Fibroblast of skin of left quadriceps (primary cell): Measurements from ENCODE around the gene HIBADH.
"Not testable (repeated sequence)": the region's sequence is repeated elsewhere in the genome, so short reads cannot be mapped to it uniquely, and the experiment has no call there.

Experiments
- DNase-seq, 2 experiments: peaks; one replicate each; pipeline ENCODE4 v3.0.0-alpha.2; 2013; ENCODE audit warnings: low read depth in 2 of 2

The HIBADH gene

GRCh38 chr7:27549606-27550005 is 113.1 kb downstream of the HIBADH start:
- no peak for DNase-seq

- DNase-seq = no peak
These were observed 114.4 kb downstream of the HIBADH start for GRCh38 chr7:27548304-27548703.

- DNase-seq = peak; percentile 17 to 18
These were observed 115.3 kb downstream of the HIBADH start for GRCh38 chr7:27547401-27547800.

- no peak for DNase-seq
These were observed 116.1 kb downstream of the HIBADH start for GRCh38 chr7:27546610-27547009.

- no peak for DNase-seq
These were observed 126.9 kb downstream of the HIBADH start for GRCh38 chr7:27535795-27536194.

- DNase-seq = no peak
These were observed 129.0 kb downstream of the HIBADH start for GRCh38 chr7:27533652-27534081.

GRCh38 chr7:27532314-27532713 is 130.4 kb downstream of the HIBADH start:
- DNase-seq = peak; percentile 53 to 56

GRCh38 chr7:27527348-27527714 is 135.4 kb downstream of the HIBADH start:
- DNase-seq = no peak

- no peak for DNase-seq
These were observed 135.9 kb downstream of the HIBADH start for GRCh38 chr7:27526611-27527347.

- no peak for DNase-seq
These were observed 136.6 kb downstream of the HIBADH start for GRCh38 chr7:27526131-27526530.

- DNase-seq = no peak
These were observed 139.4 kb downstream of the HIBADH start for GRCh38 chr7:27523321-27523720.

GRCh38 chr7:27522566-27522965 is 140.1 kb downstream of the HIBADH start:
- DNase-seq = no peak

GRCh38 chr7:27520815-27521790 is 141.6 kb downstream of the HIBADH start:
- peak; percentile 76 to 78 for DNase-seq

GRCh38 chr7:27519793-27520469 is 142.8 kb downstream of the HIBADH start:
- DNase-seq = no peak

- no peak for DNase-seq
These were observed 143.9 kb downstream of the HIBADH start for GRCh38 chr7:27518561-27519350.

GRCh38 chr7:27516421-27516820 is 146.3 kb downstream of the HIBADH start:
- DNase-seq = no peak

- no peak for DNase-seq
These were observed 146.8 kb downstream of the HIBADH start for GRCh38 chr7:27515933-27516332.

GRCh38 chr7:27514861-27515260 is 147.8 kb downstream of the HIBADH start:
- no peak for DNase-seq

- no peak for DNase-seq
These were observed 148.8 kb downstream of the HIBADH start for GRCh38 chr7:27513885-27514284.

GRCh38 chr7:27511370-27511769 is 151.3 kb downstream of the HIBADH start:
- not testable (repeated sequence) for DNase-seq

- no peak for DNase-seq
These were observed 152.1 kb downstream of the HIBADH start for GRCh38 chr7:27510541-27510940.
